Measurements from ENCODE around the gene TMEM263. TPM values are rescaled to one million over a fixed set of nuclear protein-coding genes. Genes with fewer than 3 reads are reported as not detected.

Gene TMEM263
- total and polyA plus RNA-seq, 2 experiments from 2014 or later, result 7.1 to 10.4 TPM

DNA sequence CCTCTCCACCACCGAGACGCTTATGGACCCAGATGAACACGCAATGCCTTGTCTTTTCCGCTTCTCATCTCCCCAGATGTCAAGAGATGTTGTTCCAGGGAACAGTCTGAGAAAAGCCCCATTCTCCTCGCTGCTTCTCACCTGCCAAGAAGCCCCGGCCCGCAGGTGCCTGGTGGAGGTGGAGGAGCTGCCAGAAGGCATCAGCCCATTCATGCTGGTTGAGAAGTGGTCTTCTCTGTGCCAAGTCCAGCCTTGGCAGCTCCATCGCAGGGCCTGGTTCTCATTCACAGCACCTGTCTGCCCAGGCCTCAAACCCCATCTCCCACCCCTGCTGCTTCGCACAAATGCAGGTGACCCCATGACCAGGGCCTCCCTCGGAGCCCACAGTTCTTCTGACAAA, 42.3 kb upstream of the TMEM263 start:
- H3K36me3 ChIP-seq (ENCODE audit: insufficient read depth), result no peaks in the 10 kb centered on the region
- H3K27ac ChIP-seq (ENCODE audit: low read depth), result no peak overlapping the region
- H2AFZ ChIP-seq, result no peak overlapping the region
- H3K79me2 ChIP-seq (replicated peaks; ENCODE audit: insufficient read depth), result no peaks in the 10 kb centered on the region
- DNase-seq (ENCODE audit: low spot score) (no peak), ATAC-seq (no peak)
- H3K27me3 Mint-ChIP-seq (ENCODE audit: insufficient read depth, low read depth, poor library complexity), result peaks cover 10% of the 10 kb centered on the region
- no peaks in the 10 kb centered on the region for H3K36me3 Mint-ChIP-seq (ENCODE audit: low read depth)
- no peaks in the 10 kb centered on the region for H3K27me3 ChIP-seq (ENCODE audit: insufficient read depth)
- H3F3A ChIP-seq (replicated peaks; ENCODE audit: low read depth), result no peaks in the 10 kb centered on the region
- no peak overlapping the region for H3K4me3 Mint-ChIP-seq
- no peak for TF ChIP-seq ZNF331 (CRISPR knock-in tag; IDR thresholded peaks at IDR 0.05; ENCODE audit: low read depth)
- TF ChIP-seq, protein P1, sequence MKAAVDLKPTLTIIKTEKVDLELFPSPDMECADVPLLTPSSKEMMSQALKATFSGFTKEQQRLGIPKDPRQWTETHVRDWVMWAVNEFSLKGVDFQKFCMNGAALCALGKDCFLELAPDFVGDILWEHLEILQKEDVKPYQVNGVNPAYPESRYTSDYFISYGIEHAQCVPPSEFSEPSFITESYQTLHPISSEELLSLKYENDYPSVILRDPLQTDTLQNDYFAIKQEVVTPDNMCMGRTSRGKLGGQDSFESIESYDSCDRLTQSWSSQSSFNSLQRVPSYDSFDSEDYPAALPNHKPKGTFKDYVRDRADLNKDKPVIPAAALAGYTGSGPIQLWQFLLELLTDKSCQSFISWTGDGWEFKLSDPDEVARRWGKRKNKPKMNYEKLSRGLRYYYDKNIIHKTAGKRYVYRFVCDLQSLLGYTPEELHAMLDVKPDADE (IDR thresholded peaks at IDR 0.05), result no peak
- no peak for TF ChIP-seq STAT1 (IDR thresholded peaks at IDR 0.05; ENCODE audit: unreplicated experiment)
- H3K9me2 ChIP-seq (ENCODE audit: insufficient read depth), result no peaks in the 10 kb centered on the region
- no peak overlapping the region for H3K4me2 ChIP-seq
- H3K27ac Mint-ChIP-seq, result no peak overlapping the region
- peaks cover 11% of the 10 kb centered on the region for H3K4me1 Mint-ChIP-seq
- H3K4me1 ChIP-seq (ENCODE audit: insufficient read depth), result peaks cover 13% of the 10 kb centered on the region
- H3K4me3 ChIP-seq, result no peak overlapping the region
- H4K20me1 ChIP-seq (replicated peaks; ENCODE audit: insufficient read depth), result no peaks in the 10 kb centered on the region
- H3K9me3 Mint-ChIP-seq, result no peaks in the 10 kb centered on the region

DNA sequence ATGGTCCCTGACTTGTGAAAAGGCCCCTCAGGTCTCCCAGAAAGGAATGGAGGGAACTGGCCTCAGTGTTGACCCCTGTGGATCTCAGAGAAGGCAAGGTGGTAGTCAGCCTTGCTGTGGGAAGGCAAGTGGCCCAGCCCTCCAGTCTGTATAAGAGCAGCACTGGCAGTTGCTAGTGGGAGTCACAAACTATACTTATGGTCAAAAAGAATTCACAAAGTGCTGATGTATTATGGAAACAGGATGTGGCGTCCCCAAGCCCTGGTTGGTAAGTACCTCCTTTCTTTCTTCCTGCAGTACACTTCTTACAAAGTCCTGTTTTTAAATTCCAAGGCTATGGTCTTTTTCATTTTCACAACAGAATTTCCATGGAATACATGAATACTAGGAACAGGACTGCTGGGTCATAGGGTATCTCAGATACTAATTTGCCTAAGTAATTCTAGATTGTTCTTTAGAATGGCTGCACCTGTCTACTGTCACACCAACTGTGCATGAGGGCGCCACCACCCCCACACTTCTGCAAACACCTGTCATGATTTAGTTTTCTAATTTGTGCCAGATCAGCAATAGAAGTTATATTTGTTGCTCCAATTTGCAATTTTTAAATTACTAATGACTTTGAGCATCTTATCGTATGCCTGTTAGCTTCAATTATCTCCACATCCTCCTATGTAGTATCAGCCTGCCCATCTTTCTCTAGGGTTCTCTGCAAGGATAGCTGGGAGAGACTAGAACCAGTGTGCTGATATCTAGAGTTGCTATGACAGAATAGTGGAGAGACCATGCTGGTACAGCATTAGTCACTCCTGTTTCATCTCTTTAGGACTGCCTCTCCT, 40.7 kb upstream of the TMEM263 start:
- TF ChIP-seq CREB1 (CRISPR knock-in tag; IDR thresholded peaks at IDR 0.05; ENCODE audit: low read depth), result no peak
- TF ChIP-seq NANOG (IDR thresholded peaks at IDR 0.05; ENCODE audit: borderline replicate concordance), result no peak
- DNase-seq (ENCODE audit: low spot score), result no peak

DNA sequence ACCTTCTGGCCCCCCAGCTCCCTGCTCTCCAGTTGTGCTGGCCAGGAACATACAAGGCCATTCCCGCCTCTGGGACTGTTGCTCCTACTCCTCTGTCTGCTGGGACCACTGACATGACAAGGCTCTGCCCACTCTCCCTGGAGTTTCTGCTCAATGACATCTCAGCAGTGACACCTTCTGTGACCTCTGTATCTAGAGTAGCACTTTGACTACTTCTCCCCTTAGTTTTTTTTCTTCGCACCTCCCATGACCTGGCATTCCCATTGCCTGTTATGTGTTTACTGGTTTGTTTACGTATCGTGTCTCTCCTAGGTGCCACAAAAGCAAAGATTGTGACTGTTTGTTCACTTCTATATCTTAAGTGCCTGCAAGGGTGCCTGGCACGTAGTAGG, 40.1 kb upstream of the TMEM263 start:
- Mint-ChIP-seq H3K4me3 (no peak overlapping the region), H3K9me3 (no peaks in the 10 kb centered on the region), H3K4me1 (peaks cover 24% of the 10 kb centered on the region), H3K27me3 (ENCODE audit: insufficient read depth, low read depth, poor library complexity) (peaks cover 6% of the 10 kb centered on the region), H3K36me3 (ENCODE audit: low read depth) (no peaks in the 10 kb centered on the region), H3K27ac (no peak overlapping the region)
- no peaks in the 10 kb centered on the region for H3K79me2 ChIP-seq (replicated peaks; ENCODE audit: insufficient read depth)
- no peak for DNase-seq (ENCODE audit: low spot score)
- H3K36me3 ChIP-seq (ENCODE audit: insufficient read depth), result no peaks in the 10 kb centered on the region
- H3K27me3 ChIP-seq (ENCODE audit: insufficient read depth), result no peaks in the 10 kb centered on the region
- no peak overlapping the region for H2AFZ ChIP-seq
- no peaks in the 10 kb centered on the region for H3F3A ChIP-seq (replicated peaks; ENCODE audit: low read depth)
- TF ChIP-seq, protein P2, sequence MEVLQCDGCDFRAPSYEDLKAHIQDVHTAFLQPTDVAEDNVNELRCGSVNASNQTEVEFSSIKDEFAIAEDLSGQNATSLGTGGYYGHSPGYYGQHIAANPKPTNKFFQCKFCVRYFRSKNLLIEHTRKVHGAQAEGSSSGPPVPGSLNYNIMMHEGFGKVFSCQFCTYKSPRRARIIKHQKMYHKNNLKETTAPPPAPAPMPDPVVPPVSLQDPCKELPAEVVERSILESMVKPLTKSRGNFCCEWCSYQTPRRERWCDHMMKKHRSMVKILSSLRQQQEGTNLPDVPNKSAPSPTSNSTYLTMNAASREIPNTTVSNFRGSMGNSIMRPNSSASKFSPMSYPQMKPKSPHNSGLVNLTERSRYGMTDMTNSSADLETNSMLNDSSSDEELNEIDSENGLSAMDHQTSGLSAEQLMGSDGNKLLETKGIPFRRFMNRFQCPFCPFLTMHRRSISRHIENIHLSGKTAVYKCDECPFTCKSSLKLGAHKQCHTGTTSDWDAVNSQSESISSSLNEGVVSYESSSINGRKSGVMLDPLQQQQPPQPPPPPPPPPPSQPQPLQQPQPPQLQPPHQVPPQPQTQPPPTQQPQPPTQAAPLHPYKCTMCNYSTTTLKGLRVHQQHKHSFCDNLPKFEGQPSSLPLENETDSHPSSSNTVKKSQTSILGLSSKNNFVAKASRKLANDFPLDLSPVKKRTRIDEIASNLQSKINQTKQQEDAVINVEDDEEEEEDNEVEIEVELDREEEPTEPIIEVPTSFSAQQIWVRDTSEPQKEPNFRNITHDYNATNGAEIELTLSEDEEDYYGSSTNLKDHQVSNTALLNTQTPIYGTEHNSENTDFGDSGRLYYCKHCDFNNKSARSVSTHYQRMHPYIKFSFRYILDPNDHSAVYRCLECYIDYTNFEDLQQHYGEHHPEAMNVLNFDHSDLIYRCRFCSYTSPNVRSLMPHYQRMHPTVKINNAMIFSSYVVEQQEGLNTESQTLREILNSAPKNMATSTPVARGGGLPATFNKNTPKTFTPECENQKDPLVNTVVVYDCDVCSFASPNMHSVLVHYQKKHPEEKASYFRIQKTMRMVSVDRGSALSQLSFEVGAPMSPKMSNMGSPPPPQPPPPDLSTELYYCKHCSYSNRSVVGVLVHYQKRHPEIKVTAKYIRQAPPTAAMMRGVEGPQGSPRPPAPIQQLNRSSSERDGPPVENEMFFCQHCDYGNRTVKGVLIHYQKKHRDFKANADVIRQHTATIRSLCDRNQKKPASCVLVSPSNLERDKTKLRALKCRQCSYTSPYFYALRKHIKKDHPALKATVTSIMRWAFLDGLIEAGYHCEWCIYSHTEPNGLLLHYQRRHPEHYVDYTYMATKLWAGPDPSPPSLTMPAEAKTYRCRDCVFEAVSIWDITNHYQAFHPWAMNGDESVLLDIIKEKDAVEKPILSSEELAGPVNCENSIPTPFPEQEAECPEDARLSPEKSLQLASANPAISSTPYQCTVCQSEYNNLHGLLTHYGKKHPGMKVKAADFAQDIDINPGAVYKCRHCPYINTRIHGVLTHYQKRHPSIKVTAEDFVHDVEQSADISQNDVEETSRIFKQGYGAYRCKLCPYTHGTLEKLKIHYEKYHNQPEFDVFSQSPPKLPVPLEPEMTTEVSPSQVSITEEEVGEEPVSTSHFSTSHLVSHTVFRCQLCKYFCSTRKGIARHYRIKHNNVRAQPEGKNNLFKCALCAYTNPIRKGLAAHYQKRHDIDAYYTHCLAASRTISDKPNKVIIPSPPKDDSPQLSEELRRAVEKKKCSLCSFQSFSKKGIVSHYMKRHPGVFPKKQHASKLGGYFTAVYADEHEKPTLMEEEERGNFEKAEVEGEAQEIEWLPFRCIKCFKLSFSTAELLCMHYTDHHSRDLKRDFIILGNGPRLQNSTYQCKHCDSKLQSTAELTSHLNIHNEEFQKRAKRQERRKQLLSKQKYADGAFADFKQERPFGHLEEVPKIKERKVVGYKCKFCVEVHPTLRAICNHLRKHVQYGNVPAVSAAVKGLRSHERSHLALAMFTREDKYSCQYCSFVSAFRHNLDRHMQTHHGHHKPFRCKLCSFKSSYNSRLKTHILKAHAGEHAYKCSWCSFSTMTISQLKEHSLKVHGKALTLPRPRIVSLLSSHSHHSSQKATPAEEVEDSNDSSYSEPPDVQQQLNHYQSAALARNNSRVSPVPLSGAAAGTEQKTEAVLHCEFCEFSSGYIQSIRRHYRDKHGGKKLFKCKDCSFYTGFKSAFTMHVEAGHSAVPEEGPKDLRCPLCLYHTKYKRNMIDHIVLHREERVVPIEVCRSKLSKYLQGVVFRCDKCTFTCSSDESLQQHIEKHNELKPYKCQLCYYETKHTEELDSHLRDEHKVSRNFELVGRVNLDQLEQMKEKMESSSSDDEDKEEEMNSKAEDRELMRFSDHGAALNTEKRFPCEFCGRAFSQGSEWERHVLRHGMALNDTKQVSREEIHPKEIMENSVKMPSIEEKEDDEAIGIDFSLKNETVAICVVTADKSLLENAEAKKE (CRISPR knock-in tag; IDR thresholded peaks at IDR 0.05), result no peak
- no peak for TF ChIP-seq STAT1 (IDR thresholded peaks at IDR 0.05; ENCODE audit: unreplicated experiment)
- no peak overlapping the region for H3K27ac ChIP-seq (ENCODE audit: low read depth)
- no peak for ATAC-seq
- no peaks in the 10 kb centered on the region for H4K20me1 ChIP-seq (replicated peaks; ENCODE audit: insufficient read depth)
- no peaks in the 10 kb centered on the region for H3K9me2 ChIP-seq (ENCODE audit: insufficient read depth)
- H3K4me2 ChIP-seq, result no peak overlapping the region
- peaks cover 24% of the 10 kb centered on the region for H3K4me1 ChIP-seq (ENCODE audit: insufficient read depth)
- H3K4me3 ChIP-seq, result no peak overlapping the region

More for the DNA sequence above, 40.7 kb upstream of the TMEM263 start:
- H3K79me2 ChIP-seq (replicated peaks; ENCODE audit: insufficient read depth), result no peaks in the 10 kb centered on the region
- H3F3A ChIP-seq (replicated peaks; ENCODE audit: low read depth), result no peaks in the 10 kb centered on the region
- H3K4me1 Mint-ChIP-seq, result peaks cover 24% of the 10 kb centered on the region
- H3K27me3 Mint-ChIP-seq (ENCODE audit: insufficient read depth, low read depth, poor library complexity), result peaks cover 6% of the 10 kb centered on the region
- H3K27ac Mint-ChIP-seq, result no peak overlapping the region
- H3K9me2 ChIP-seq (ENCODE audit: insufficient read depth), result no peaks in the 10 kb centered on the region
- peaks cover 24% of the 10 kb centered on the region for H3K4me1 ChIP-seq (ENCODE audit: insufficient read depth)
- H3K36me3 ChIP-seq (ENCODE audit: insufficient read depth), result no peaks in the 10 kb centered on the region
- H3K27ac ChIP-seq (ENCODE audit: low read depth), result no peak overlapping the region
- no peaks in the 10 kb centered on the region for H3K9me3 Mint-ChIP-seq
- H3K36me3 Mint-ChIP-seq (ENCODE audit: low read depth), result no peaks in the 10 kb centered on the region
- ATAC-seq, result no peak
- H3K27me3 ChIP-seq (ENCODE audit: insufficient read depth), result no peaks in the 10 kb centered on the region
- H2AFZ ChIP-seq, result no peak overlapping the region
- H3K4me3 ChIP-seq, result no peak overlapping the region
- H3K4me2 ChIP-seq, result no peak overlapping the region
- no peaks in the 10 kb centered on the region for H4K20me1 ChIP-seq (replicated peaks; ENCODE audit: insufficient read depth)
- no peak overlapping the region for H3K4me3 Mint-ChIP-seq

Measured in GM23338 (cell line).